DOHH2 (cell line): Measurements from ENCODE around the gene TMEM187.

Source experiments
- CTCF ChIP-seq: fragments of 200-600 bp; sonication (generic); IDR thresholded peaks from one replicate; pipeline ENCODE4 v1.5.1; 2014; ENCODE audit warnings: antibody characterized with exemption, mild to moderate bottlenecking, low read depth, low read length; ENCODE audit not compliant: poor library complexity, severe bottlenecking
- EZH2phosphoT487 ChIP-seq: fragments of 200-600 bp; sonication (generic); IDR thresholded peaks from 2 replicates; pipeline ENCODE4 v1.6.1; 2017; ENCODE audit warnings: borderline replicate concordance, mild to moderate bottlenecking, antibody characterized with exemption, low read length, moderate library complexity, mixed read lengths

- TF ChIP-seq CTCF (no peak), EZH2phosphoT487 (no peak)
Measured at GRCh38 chrX:153930011-153930910, 42.3 kb upstream of the TMEM187 start.
